Activated CD4-positive, alpha-beta T cell treated with anti-CD3 and anti-CD28 coated beads for 48 hours (primary cell): ENCODE data around the gene HSPH1.

Experiments used
- DNase-seq: peaks from one replicate; pipeline ENCODE4 v3.0.0-alpha.2; 2020

The HSPH1 gene

GRCh38 chr13:31161557-31162150 lies at the start of gene HSPH1:
TSS of gene HSPH1 (minus strand) at chr13:31161904. CDS start at chr13:31161582, 322 bp downstream.
- peak; percentile 99 for DNase-seq

GRCh38 chr13:31209841-31210210 lies 48.1 kb upstream of the HSPH1 start:
- DNase-seq: no peak

GRCh38 chr13:31209172-31209840 lies 47.6 kb upstream of the HSPH1 start:
- DNase-seq: no peak

- no peak for DNase-seq
Measured at GRCh38 chr13:31208559-31209122, 46.9 kb upstream of the HSPH1 start.

GRCh38 chr13:31207661-31208552 lies 46.2 kb upstream of the HSPH1 start:
- no peak for DNase-seq

GRCh38 chr13:31204592-31204991 lies 42.9 kb upstream of the HSPH1 start:
- peak; percentile 24 for DNase-seq

- no peak for DNase-seq
Measured at GRCh38 chr13:31201341-31202031, 39.8 kb upstream of the HSPH1 start.

GRCh38 chr13:31200637-31200971 lies 38.9 kb upstream of the HSPH1 start:
- peak; percentile 46 for DNase-seq

- peak; percentile 83 for DNase-seq
Measured at GRCh38 chr13:31199849-31200636, 38.3 kb upstream of the HSPH1 start, which contains the start of gene B3GLCT. TSS of gene B3GLCT (plus strand) at chr13:31199975. CDS start at chr13:31200085, 110 bp downstream.

- DNase-seq: no peak
Measured at GRCh38 chr13:31199527-31199848, 37.8 kb upstream of the HSPH1 start.

GRCh38 chr13:31198519-31198918 lies 36.8 kb upstream of the HSPH1 start:
- no peak for DNase-seq

GRCh38 chr13:31196992-31197391 lies 35.3 kb upstream of the HSPH1 start:
- DNase-seq: no peak

GRCh38 chr13:31195616-31196015 lies 33.9 kb upstream of the HSPH1 start:
- no peak for DNase-seq

- no peak for DNase-seq
Measured at GRCh38 chr13:31192306-31192705, 30.6 kb upstream of the HSPH1 start.

GRCh38 chr13:31191748-31192147 lies 30.0 kb upstream of the HSPH1 start:
- no peak for DNase-seq

GRCh38 chr13:31184981-31185645 lies 23.4 kb upstream of the HSPH1 start:
- no peak for DNase-seq

GRCh38 chr13:31184451-31184850 lies 22.7 kb upstream of the HSPH1 start:
- DNase-seq: no peak

GRCh38 chr13:31182987-31183386 lies 21.3 kb upstream of the HSPH1 start:
- no peak for DNase-seq

- DNase-seq: no peak
Measured at GRCh38 chr13:31179754-31180153, 18.1 kb upstream of the HSPH1 start.

- DNase-seq: no peak
Measured at GRCh38 chr13:31179241-31179640, 17.5 kb upstream of the HSPH1 start.

- DNase-seq: peak; percentile 15
Measured at GRCh38 chr13:31177813-31178495, 16.2 kb upstream of the HSPH1 start.
